ENCODE data around the gene TMEM161A. TPM values are rescaled to one million over a fixed set of nuclear protein-coding genes. Genes with fewer than 3 reads are reported as not detected.
"Not testable (repeated sequence)": the region's sequence is repeated elsewhere in the genome, so short reads cannot be mapped to it uniquely, and the experiment has no call there.

The TMEM161A gene
- polyA plus RNA-seq, 3 donors from 2014 or later = 22.0 to 44.4 (median 32.3) TPM

- DNase-seq; H3K27ac Mint-ChIP-seq; H3K27me3 Mint-ChIP-seq (ENCODE audit: low read depth in 3 of 3): not testable (repeated sequence)
Observed at GRCh38 chr19:19106938-19107337, 31.3 kb downstream of the TMEM161A start.

GRCh38 chr19:19106056-19106551, 32.2 kb downstream of the TMEM161A start:
- peak overlapping the region in 1 of 6 donors; percentile 40 for H3K27ac Mint-ChIP-seq
- no peaks in the 10 kb centered on the region for H3K9me3 Mint-ChIP-seq
- H3K27me3 Mint-ChIP-seq (ENCODE audit: low read depth in 3 of 3) = no peaks in the 10 kb centered on the region
- H3K36me3 Mint-ChIP-seq = peaks cover 0 to 8% (median 0%) of the 10 kb centered on the region in 3 donors
- peaks cover 0 to 8% of the 10 kb centered on the region in 2 donors for H3K4me1 Mint-ChIP-seq
- no peak for DNase-seq
- no peak overlapping the region for H3K4me3 Mint-ChIP-seq

More at GRCh38 chr19:19106938-19107337, 31.3 kb downstream of the TMEM161A start:
- H3K4me1 Mint-ChIP-seq = peaks cover 0 to 12% of the 10 kb centered on the region in 2 donors
- H3K36me3 Mint-ChIP-seq, H3K9me3 Mint-ChIP-seq, H3K4me3 Mint-ChIP-seq: not testable (repeated sequence)

- H3K4me3 Mint-ChIP-seq = no peak overlapping the region
- no peaks in the 10 kb centered on the region for H3K27me3 Mint-ChIP-seq (ENCODE audit: low read depth in 3 of 3)
- no peak overlapping the region for H3K27ac Mint-ChIP-seq
- no peaks in the 10 kb centered on the region for H3K9me3 Mint-ChIP-seq
- DNase-seq = no peak
- peaks cover 0 to 4% of the 10 kb centered on the region in 2 donors for H3K4me1 Mint-ChIP-seq
- peaks cover 0 to 10% (median 1%) of the 10 kb centered on the region in 3 donors for H3K36me3 Mint-ChIP-seq
Observed at GRCh38 chr19:19105365-19106055, 32.8 kb downstream of the TMEM161A start.

DNA sequence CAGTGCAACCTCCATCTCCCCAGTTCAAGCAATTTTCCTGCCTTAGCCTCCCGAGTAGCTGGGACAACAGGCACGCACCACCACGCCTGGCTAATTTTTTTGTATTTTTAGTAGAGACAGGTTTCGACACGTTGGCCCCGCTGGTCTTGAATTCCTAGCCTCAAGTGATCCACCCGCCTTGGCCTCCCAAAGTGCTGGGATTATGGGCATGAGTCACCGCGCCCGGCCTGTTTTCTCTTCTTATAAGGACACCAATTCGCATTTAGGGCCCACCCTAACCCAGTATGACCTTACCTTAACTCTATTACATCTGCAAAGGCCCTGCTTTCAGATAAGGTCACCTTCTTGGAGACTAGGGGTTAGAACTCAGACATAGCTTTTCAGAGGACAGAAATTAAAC, 35.1 kb downstream of the TMEM161A start:
- Mint-ChIP-seq H3K4me3 (no peak overlapping the region), H3K27ac (no peak overlapping the region), H3K27me3 (ENCODE audit: low read depth in 3 of 3) (no peaks in the 10 kb centered on the region), H3K36me3 (peaks cover 3 to 13% (median 3%) of the 10 kb centered on the region in 3 donors), H3K9me3 (no peaks in the 10 kb centered on the region), H3K4me1 (peaks cover 0 to 2% of the 10 kb centered on the region in 2 donors)
- no peak for DNase-seq

- H3K4me3 Mint-ChIP-seq; H3K4me1 Mint-ChIP-seq; H3K27ac Mint-ChIP-seq; H3K9me3 Mint-ChIP-seq; H3K27me3 Mint-ChIP-seq (ENCODE audit: low read depth in 3 of 3); DNase-seq: not testable (repeated sequence)
- H3K36me3 Mint-ChIP-seq = peaks cover 3 to 11% (median 3%) of the 10 kb centered on the region in 3 donors
Observed at GRCh38 chr19:19102566-19102965, 35.7 kb downstream of the TMEM161A start.

GRCh38 chr19:19101540-19101939, 36.7 kb downstream of the TMEM161A start:
- Mint-ChIP-seq H3K27me3 (ENCODE audit: low read depth in 3 of 3) (no peaks in the 10 kb centered on the region), H3K36me3 (peaks cover 3 to 10% (median 3%) of the 10 kb centered on the region in 3 donors), H3K27ac (peak overlapping the region in 1 of 6 donors; percentile 7), H3K4me1 (peaks cover 0 to 4% of the 10 kb centered on the region in 2 donors), H3K4me3 (no peak overlapping the region), H3K9me3 (no peaks in the 10 kb centered on the region)
- no peak for DNase-seq

DNA sequence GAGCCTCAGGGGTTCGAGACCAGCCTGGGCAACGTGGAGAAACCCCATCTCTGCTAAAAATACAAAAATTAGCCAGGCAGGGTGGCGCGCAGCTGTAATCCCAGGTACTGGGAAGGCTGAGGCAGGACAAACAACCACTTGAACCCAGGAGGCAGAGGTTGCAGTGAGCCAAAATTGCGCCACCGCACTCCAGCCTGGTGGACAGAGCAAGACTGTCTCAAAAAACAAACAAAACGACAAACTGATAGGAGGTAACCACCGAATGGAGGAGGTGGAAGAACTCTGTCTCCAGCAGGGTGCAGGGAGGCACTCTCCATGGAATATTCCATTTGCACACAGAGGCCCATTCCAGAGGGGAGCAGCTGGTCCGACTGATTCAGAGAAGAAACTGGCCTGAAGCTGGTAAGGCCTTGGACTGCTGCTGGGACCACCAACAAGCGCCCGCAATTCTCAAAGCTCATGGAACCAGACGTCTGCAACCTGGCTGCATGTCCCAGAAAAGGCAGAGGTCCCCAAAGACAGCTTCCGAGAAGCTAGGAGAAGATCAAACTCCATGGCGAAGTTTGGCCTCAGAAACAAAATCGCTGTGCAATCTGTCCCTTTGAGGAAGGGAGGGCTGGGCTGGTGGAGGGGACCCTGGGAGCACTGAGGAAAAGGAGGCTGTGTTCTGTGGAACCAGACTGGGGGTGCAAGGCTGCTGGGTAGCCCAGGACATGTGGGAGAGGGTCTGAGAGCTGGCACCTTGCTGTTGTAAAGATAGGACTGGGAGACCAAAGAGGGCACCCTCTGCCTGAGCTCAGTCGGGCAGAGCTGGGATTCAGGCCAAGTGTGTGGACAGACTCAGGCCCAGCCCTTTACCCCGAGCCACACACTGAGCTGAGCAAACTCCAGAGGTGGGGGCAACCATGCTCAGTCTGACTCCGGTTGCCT, 39.3 kb downstream of the TMEM161A start:
- no peak overlapping the region for H3K27ac Mint-ChIP-seq

GRCh38 chr19:19098084-19098702, 40.1 kb downstream of the TMEM161A start:
- H3K9me3 Mint-ChIP-seq = no peaks in the 10 kb centered on the region
- H3K27me3 Mint-ChIP-seq (ENCODE audit: low read depth in 3 of 3) = no peaks in the 10 kb centered on the region
- peak overlapping the region in 1 of 6 donors; percentile 78 for H3K27ac Mint-ChIP-seq
- DNase-seq = no peak
- peaks cover 3 to 10% (median 3%) of the 10 kb centered on the region in 3 donors for H3K36me3 Mint-ChIP-seq
- H3K4me1 Mint-ChIP-seq = peaks cover 2 to 6% of the 10 kb centered on the region in 2 donors
- H3K4me3 Mint-ChIP-seq = no peak overlapping the region

More for the DNA sequence above, 39.3 kb downstream of the TMEM161A start:
- H3K9me3 Mint-ChIP-seq = no peaks in the 10 kb centered on the region
- peaks cover 3 to 10% (median 3%) of the 10 kb centered on the region in 3 donors for H3K36me3 Mint-ChIP-seq
- DNase-seq = no peak
- peaks cover 2 to 6% of the 10 kb centered on the region in 2 donors for H3K4me1 Mint-ChIP-seq
- no peaks in the 10 kb centered on the region for H3K27me3 Mint-ChIP-seq (ENCODE audit: low read depth in 3 of 3)
- no peak overlapping the region for H3K4me3 Mint-ChIP-seq

DNA sequence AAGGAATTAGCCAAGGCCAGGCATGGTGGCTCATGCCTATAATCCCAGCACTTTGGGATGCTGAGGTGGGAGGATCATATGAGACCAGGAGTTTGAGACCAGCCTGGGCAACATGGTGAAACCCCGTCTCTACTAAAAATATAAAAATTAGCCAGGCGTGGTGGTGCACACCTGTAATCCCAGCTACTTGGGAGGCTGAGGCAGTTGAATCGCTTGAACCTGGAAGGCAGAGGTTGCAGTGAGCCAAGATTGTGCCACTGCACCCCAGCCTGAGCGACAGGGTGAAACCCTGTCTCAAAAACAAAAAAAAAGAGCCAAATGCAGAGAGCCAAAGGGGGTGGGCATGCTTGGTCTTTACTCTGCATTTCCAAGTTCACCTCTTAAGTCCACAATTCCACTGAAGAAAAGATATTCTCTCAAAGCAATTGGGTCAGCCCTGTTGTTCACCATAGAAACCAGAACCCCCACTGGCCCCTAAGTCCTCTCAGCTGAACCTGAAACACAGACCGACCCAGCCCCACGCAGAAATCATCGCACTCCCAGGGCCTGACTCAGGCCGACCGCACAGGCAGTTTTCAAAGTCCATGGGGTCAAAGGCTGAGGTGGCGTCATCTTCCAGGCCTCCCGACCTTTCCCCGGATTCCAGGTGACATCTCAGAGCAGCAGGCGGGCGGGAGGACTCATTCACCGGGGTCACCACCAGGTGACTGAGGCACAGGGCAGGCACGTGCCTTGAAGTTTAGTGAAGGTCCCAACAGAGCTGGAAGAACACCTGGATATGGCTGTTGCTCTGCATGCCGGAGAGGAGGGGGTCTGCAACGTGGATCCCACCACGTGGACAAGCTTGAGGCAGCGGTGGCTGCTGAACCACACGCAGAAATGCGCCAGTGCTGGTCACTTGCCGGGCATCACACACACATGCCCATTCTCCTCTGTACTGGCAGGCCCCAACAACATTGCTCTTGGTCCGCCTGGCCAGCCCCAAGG, 41.3 kb downstream of the TMEM161A start:
- Mint-ChIP-seq H3K27ac (no peak overlapping the region), H3K9me3 (no peaks in the 10 kb centered on the region), H3K4me3 (no peak overlapping the region), H3K36me3 (peaks cover 3 to 10% (median 3%) of the 10 kb centered on the region in 3 donors), H3K27me3 (ENCODE audit: low read depth in 3 of 3) (no peaks in the 10 kb centered on the region), H3K4me1 (peaks cover 6% of the 10 kb centered on the region in 2 donors)
- DNase-seq = no peak

GRCh38 chr19:19095691-19096090, 42.6 kb downstream of the TMEM161A start:
- Mint-ChIP-seq H3K4me3 (no peak overlapping the region), H3K4me1 (peaks cover 6% of the 10 kb centered on the region in 2 donors), H3K27ac (no peak overlapping the region), H3K27me3 (ENCODE audit: low read depth in 3 of 3) (no peaks in the 10 kb centered on the region), H3K36me3 (peaks cover 3 to 10% (median 3%) of the 10 kb centered on the region in 3 donors), H3K9me3 (no peaks in the 10 kb centered on the region)
- DNase-seq = no peak

- H3K27me3 Mint-ChIP-seq (ENCODE audit: low read depth in 3 of 3) = no peaks in the 10 kb centered on the region
- no peaks in the 10 kb centered on the region for H3K9me3 Mint-ChIP-seq
- DNase-seq = no peak
- peaks cover 0 to 6% (median 3%) of the 10 kb centered on the region in 3 donors for H3K36me3 Mint-ChIP-seq
- peak overlapping the region in 1 of 6 donors; percentile 57 for H3K27ac Mint-ChIP-seq
- H3K4me3 Mint-ChIP-seq = no peak overlapping the region
- peaks cover 6% of the 10 kb centered on the region in 2 donors for H3K4me1 Mint-ChIP-seq
Observed at GRCh38 chr19:19094513-19094912, 43.8 kb downstream of the TMEM161A start.

GRCh38 chr19:19087676-19088075, 50.6 kb downstream of the TMEM161A start:
- Mint-ChIP-seq H3K4me3 (no peak overlapping the region), H3K27ac (peak overlapping the region in 2 of 6 donors; percentile 18 to 36), H3K36me3 (no peaks in the 10 kb centered on the region), H3K4me1 (peaks cover 8 to 9% of the 10 kb centered on the region in 2 donors), H3K27me3 (ENCODE audit: low read depth in 3 of 3) (peaks cover 0 to 1% (median 0%) of the 10 kb centered on the region in 3 donors), H3K9me3 (no peaks in the 10 kb centered on the region)
- DNase-seq = no peak
